BE2C (cell line): ENCODE results near the gene ZNF280B.
"Not testable (repeated sequence)": the region's sequence is repeated elsewhere in the genome, so short reads cannot be mapped to it uniquely, and the experiment has no call there.

Source experiments
- DNase-seq: peaks from one replicate; pipeline ENCODE4 v3.0.0-alpha.2; 2020
- H3K27me3 ChIP-seq: fragments of 250-450 bp; sonication (Bioruptor Pico); 2 replicates; pipeline ENCODE4 v1.5.1; 2020; ENCODE audit warnings: mild to moderate bottlenecking
- H3K36me3 ChIP-seq: fragments of 250-450 bp; sonication (Bioruptor Pico); 2 replicates; pipeline ENCODE4 v1.5.1; 2020; ENCODE audit warnings: mild to moderate bottlenecking
- H3K4me1 ChIP-seq: fragments of 250-450 bp; sonication (Bioruptor Pico); 2 replicates; pipeline ENCODE4 v1.5.1; 2020
- H3K4me3 ChIP-seq: 2 replicates; pipeline ENCODE4 v1.5.1; 2011; ENCODE audit warnings: low read depth, low read length
- H3K9me3 ChIP-seq: fragments of 250-450 bp; sonication (Bioruptor Pico); 2 replicates; pipeline ENCODE4 v1.5.1; 2020
- TF ChIP-seq, protein P1 (sequence below): IDR thresholded peaks from 2 replicates; pipeline ENCODE4 v1.5.1; 2012; ENCODE audit warnings: mild to moderate bottlenecking, low read depth, low read length

The ZNF280B gene

DNA sequence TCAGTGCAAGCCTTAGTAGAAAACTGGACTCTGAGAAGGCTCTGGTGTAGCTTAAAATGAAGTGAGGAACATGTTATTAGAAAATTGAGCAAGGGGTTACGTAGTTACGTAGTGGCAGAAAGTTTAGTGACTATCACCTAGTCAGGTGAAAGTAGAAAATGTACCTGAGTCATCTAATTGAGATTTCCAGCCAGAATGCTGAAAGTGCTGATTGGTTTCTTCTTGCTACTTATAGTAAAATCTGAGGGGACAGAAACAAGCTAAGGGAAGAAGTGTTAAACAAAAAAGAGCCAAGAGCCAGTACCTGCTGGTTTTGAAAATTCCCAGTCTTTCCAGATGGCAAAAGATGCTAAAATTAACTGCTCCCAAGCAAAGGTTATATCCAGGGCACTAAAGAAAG is 29.4 kb downstream of the ZNF280B start:
- no peak for DNase-seq
- TF ChIP-seq, protein P1, sequence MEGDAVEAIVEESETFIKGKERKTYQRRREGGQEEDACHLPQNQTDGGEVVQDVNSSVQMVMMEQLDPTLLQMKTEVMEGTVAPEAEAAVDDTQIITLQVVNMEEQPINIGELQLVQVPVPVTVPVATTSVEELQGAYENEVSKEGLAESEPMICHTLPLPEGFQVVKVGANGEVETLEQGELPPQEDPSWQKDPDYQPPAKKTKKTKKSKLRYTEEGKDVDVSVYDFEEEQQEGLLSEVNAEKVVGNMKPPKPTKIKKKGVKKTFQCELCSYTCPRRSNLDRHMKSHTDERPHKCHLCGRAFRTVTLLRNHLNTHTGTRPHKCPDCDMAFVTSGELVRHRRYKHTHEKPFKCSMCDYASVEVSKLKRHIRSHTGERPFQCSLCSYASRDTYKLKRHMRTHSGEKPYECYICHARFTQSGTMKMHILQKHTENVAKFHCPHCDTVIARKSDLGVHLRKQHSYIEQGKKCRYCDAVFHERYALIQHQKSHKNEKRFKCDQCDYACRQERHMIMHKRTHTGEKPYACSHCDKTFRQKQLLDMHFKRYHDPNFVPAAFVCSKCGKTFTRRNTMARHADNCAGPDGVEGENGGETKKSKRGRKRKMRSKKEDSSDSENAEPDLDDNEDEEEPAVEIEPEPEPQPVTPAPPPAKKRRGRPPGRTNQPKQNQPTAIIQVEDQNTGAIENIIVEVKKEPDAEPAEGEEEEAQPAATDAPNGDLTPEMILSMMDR, result no peak
- Histone ChIP-seq H3K4me1 (no peaks in the 10 kb centered on the region), H3K4me3 (no peak overlapping the region), H3K27me3 (no peaks in the 10 kb centered on the region), H3K36me3 (no peaks in the 10 kb centered on the region), H3K9me3 (no peaks in the 10 kb centered on the region)

- H3K4me1 ChIP-seq, result no peaks in the 10 kb centered on the region
- no peaks in the 10 kb centered on the region for H3K9me3 ChIP-seq
- DNase-seq, result no peak
- TF ChIP-seq, protein P1, result no peak
- H3K4me3 ChIP-seq, result no peak overlapping the region
- H3K36me3 ChIP-seq, result no peaks in the 10 kb centered on the region
- H3K27me3 ChIP-seq, result no peaks in the 10 kb centered on the region
These were observed 30.1 kb downstream of the ZNF280B start for GRCh38 chr22:22478470-22478869.

DNA sequence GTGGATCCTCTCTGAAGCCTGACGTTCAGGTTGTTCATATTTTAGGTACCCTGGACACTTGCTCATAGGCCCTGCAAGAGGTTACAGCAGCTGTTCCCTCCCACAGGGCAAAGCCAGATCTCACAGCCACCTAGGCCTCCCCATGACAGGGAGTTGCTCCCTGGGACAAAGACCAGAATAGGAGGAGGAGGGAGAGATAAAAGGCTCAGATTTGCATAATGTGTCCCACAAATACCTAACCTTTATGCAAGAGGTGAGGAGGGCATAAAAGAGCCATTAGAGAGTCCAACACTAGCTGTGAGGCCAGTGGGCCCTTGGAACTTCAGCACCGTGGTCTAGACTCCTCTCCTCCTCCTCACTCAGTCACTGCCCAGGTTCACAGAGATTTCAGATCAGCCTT is 33.8 kb downstream of the ZNF280B start:
- Histone ChIP-seq H3K9me3 (no peaks in the 10 kb centered on the region), H3K4me1 (no peaks in the 10 kb centered on the region), H3K4me3 (no peak overlapping the region), H3K36me3 (no peaks in the 10 kb centered on the region), H3K27me3 (no peaks in the 10 kb centered on the region; the same call in 1 of the 2 replicates)
- TF ChIP-seq, protein P1, result no peak
- DNase-seq, result no peak

- H3K4me3 ChIP-seq, H3K36me3 ChIP-seq, DNase-seq, H3K9me3 ChIP-seq, H3K27me3 ChIP-seq, H3K4me1 ChIP-seq: not testable (repeated sequence)
These were observed 37.4 kb downstream of the ZNF280B start for GRCh38 chr22:22471104-22471503.

GRCh38 chr22:22469527-22469926 is 39.0 kb downstream of the ZNF280B start:
- no peaks in the 10 kb centered on the region; the same call in 1 of the 2 replicates for H3K27me3 ChIP-seq
- no peak for DNase-seq

DNA sequence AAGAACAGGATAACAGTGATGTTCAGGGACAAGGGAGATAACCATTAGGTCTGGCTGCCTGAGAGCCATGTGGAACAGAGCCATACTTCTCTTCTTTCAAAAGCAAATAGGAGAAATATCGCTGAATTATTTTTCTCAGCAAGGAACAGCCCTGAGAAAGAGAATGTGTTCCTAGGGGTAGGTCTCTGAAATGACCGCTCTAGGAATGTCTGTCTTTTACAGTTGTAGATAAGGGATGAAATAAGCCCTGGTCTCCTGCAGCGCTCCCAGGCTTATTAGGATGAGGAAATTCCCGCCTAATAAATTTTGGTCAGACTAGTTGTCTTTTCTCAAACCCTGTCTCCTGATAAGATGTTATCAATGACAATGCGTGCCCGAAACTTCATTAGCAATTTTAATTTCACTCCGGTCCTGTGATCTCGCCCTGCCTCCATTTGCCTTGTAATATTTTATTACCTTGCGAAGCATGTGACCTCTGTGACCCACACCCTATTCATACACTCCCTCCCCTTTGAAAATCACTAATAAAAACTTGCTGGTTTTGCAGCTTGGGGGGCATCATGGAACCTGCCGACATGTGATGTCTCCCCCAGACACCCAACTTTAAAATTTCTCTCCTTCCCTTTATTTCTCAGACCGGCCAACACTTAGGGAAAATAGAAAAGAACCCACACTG is 39.6 kb downstream of the ZNF280B start:
- not testable (repeated sequence) for H3K36me3 ChIP-seq, DNase-seq, H3K9me3 ChIP-seq, H3K4me3 ChIP-seq, H3K27me3 ChIP-seq, H3K4me1 ChIP-seq

More at GRCh38 chr22:22469527-22469926, 39.0 kb downstream of the ZNF280B start:
- H3K4me3 ChIP-seq, result no peak overlapping the region
- no peaks in the 10 kb centered on the region for H3K36me3 ChIP-seq
- TF ChIP-seq, protein P1, result no peak
- no peaks in the 10 kb centered on the region for H3K9me3 ChIP-seq
- no peaks in the 10 kb centered on the region for H3K4me1 ChIP-seq

DNA sequence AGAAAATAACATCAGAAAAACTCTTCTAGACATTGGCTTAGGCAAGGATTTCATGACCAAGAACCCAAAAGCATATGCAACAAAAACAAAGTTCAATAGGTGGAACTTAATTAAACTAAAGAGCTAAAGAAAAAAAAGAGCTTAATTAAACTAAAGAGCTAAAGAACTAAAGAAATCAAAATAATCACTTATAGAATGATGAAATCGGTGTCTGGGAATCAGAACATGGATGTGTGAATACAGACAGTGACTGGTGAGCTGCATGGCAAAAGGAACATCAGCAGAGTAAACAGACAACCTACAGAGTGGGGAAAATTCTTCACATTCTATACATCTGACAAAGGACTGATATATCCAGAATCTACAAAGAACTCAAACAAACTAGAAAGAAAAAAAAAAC is 41.4 kb downstream of the ZNF280B start:
- Histone ChIP-seq H3K27me3 (no peaks in the 10 kb centered on the region; the same call in 1 of the 2 replicates), H3K36me3 (no peaks in the 10 kb centered on the region), H3K4me3 (no peak overlapping the region), H3K9me3 (no peaks in the 10 kb centered on the region), H3K4me1 (no peaks in the 10 kb centered on the region)
- DNase-seq, result no peak
- TF ChIP-seq, protein P1, result no peak
